ENCODE results near the gene PRKAG1. TPM values are rescaled to one million over a fixed set of nuclear protein-coding genes. Genes with fewer than 3 reads are reported as not detected.

Gene PRKAG1
- total RNA-seq, 2 experiments from 2014 or later = 57.9 to 60.9 TPM

DNA sequence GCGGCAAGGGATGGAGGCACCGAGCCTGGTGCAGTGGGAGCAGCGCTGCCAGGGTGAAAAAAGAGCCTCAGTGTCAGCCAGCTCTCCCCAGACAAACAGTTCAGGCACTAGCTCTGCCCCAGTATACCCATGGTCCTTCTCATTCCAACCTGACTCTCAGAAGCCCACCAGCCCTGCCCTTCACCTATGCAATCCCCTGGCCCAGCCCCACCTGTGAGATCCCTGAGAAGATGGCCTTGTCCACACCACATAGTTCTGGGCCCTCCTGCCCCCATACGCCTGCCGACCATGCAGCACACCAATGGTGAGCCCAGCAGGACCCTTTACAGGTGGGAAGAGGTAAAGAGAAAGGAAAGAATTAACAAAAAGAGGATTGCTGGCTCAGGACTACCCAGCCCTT is 35.5 kb upstream of the PRKAG1 start:
- Mint-ChIP-seq H3K36me3 (peaks cover 29% of the 10 kb centered on the region), H3K4me3 (no peak overlapping the region), H3K9me3 (no peaks in the 10 kb centered on the region), H3K27me3 (no peaks in the 10 kb centered on the region), H3K4me1 (peaks cover 40% of the 10 kb centered on the region), H3K27ac (no peak overlapping the region)
- DNase-seq = no peak

DNA sequence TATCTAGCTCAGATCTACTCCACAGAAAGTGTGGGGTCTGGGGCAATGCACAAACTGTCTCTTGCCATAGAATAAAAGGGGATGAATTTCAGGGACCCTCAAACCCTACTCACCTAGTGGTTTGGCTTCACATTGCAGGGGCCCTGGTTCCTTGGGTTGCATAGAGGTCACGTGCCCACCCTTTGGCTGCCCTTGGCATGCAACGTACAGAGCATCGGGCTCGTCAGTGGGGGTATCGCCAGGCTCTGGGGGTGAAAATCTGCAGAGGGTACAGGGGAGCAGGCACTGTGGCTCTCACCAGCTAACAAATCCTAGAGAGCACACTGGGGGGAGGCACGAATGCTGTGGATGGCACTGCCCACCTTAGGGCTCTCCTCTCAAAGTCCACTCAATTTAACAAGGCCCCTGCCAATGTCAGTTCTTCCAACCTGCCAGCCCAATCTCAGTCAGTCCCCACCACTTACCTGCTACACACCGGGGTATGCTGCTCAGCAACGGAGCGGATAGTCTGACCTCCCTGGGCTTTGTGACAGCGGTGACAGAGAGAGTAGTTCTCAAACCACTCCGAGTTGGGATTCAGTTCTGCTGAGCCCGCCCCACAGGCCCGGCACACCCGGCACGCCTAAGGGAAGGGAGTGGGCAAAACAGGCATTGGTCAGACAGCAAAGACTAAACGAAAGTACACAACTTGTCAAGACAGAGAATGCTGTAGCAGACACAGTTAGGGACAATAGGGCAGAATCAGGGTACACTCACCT is 34.1 kb upstream of the PRKAG1 start:
- no peak for DNase-seq
- H3K36me3 Mint-ChIP-seq = peaks cover 36% of the 10 kb centered on the region
- H3K27me3 Mint-ChIP-seq = no peaks in the 10 kb centered on the region
- H3K27ac Mint-ChIP-seq = no peak overlapping the region
- H3K4me3 Mint-ChIP-seq = no peak overlapping the region
- H3K9me3 Mint-ChIP-seq = no peaks in the 10 kb centered on the region
- peaks cover 32% of the 10 kb centered on the region for H3K4me1 Mint-ChIP-seq

DNA sequence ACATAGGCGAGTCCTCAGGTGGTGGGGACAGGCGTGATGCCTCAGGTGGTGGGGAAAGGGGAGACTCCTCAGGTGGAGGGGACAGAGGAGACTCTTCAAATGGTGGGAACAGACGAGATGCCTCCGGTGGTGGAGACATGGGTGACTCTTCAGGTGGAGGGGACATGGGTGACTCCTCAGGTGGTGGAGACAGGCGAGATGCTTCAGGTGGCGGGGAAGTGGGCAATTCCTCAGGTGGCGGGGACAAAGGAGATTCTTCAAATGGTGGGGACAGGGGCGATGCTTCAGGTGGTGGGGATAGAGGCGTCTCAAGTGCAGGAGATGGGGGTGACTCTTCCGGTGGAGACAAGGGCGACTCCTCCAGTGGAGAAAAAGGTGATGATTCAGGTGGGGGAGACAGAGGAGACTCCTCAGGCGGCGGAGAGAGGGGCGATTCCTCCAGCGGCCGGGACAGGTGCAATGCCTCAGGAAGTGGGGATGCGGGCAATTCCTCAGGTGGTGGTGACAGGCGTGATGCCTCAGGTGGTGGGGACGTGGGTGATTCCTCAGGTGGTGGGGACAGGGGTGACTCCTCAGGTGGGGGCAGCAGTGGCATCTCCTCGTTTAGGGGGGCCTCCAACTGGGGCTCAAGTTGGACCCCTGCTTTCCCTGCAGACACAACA is 33.3 kb upstream of the PRKAG1 start:
- Mint-ChIP-seq H3K4me1 (peaks cover 25% of the 10 kb centered on the region), H3K36me3 (peaks cover 37% of the 10 kb centered on the region), H3K9me3 (no peaks in the 10 kb centered on the region), H3K27me3 (no peaks in the 10 kb centered on the region), H3K27ac (no peak overlapping the region), H3K4me3 (no peak overlapping the region)
- DNase-seq = no peak

DNA sequence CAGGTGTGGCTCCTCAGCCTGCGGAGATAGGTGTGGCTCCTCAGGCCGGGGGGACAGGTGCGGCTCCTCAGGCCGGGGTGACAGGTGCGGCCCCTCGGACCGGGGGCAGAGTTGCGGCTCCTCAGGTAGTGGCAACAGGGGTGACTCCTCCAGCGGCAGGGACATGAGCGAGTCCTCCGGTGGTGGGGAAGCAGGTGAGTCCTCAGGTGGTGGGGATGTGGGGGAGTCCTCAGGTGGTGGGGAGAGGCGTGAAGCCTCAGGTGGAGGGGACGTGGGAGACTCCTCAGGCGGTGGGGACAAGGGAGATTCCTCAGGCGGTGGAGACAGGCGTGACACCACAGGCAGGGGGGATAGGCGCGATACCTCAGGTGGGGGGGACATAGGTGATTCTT is 32.8 kb upstream of the PRKAG1 start:
- H3K9me3 Mint-ChIP-seq = no peaks in the 10 kb centered on the region
- peaks cover 37% of the 10 kb centered on the region for H3K36me3 Mint-ChIP-seq
- no peak overlapping the region for H3K27ac Mint-ChIP-seq
- no peaks in the 10 kb centered on the region for H3K27me3 Mint-ChIP-seq
- H3K4me1 Mint-ChIP-seq = peaks cover 20% of the 10 kb centered on the region
- no peak overlapping the region for H3K4me3 Mint-ChIP-seq
- DNase-seq = no peak

DNA sequence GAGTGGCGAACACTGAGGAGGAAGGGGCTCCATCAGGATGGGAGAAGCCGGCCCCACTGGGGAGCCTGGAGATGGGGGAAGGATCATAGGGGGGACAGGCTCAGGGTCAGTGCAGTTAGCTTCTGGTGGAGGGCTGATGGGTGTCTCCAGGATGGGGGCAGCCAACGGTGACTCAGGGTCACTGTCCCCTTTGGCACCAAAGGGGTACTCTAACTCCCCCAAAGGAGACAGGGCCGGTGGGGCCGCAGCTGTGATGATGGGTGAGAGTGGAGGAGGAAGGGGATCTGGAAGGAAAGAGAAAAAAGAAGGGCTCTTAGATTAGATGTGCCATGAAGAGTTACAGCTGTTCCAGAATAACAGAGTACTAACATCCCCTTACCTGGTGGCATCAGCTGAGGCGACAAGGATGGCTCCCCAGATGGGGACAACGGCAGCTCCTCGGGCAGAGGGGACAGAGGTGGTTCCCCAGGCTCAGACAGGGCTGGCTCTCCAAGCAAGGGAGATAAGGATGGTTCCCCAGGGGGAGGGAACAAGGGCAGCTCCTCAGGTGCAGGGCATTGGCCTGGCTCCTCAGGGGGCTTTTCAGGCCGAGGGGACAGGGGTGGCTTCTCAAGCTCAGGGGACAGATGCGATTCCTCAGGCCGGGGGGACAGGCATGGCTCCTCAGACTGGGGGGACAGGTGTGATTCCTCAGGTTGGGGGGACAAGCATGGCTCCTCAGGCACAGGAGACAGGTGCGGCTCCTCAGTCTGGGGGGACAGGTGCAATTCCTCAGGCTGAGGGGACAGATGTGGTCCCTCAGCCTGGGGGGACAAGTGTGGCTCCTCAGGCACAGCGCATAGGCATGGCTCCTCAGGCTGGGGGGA is 32.2 kb upstream of the PRKAG1 start:
- Mint-ChIP-seq H3K27me3 (no peaks in the 10 kb centered on the region), H3K9me3 (no peaks in the 10 kb centered on the region), H3K36me3 (peaks cover 38% of the 10 kb centered on the region), H3K4me1 (peaks cover 13% of the 10 kb centered on the region), H3K27ac (no peak overlapping the region), H3K4me3 (no peak overlapping the region)
- DNase-seq = no peak

DNA sequence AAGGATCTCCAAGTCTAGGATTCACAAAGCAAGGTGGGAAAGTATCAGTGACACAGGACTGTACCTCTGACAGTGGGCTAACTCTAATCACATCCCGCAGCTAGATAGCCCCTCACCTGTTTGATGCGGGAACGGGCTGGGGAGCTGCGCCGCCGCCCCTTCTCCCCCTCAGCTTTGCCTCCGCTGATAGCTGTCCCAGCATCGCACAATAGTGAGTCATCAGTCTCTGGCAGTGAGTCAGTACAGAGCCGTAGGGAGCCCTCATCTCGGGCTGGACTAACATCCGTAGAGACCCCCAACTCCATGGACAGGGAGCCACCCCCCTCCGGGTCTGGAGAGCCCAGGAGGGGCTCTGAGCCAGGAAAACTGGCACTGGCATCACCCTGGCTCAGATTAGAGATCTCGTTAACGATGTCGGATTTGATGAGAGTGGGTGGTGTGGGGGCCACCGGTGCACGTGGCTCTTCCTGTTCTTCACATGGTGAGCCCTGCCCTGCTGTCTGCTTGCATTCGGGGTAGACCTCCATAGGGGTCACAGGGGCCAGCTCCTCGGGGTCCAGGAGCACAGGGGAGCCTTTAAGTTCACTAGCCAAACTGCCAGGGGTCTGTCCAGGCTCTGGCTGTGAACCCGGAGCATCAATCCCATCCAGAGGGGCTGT is 31.1 kb upstream of the PRKAG1 start:
- Mint-ChIP-seq H3K36me3 (peaks cover 39% of the 10 kb centered on the region), H3K4me1 (peaks cover 3% of the 10 kb centered on the region), H3K27ac (no peak overlapping the region), H3K9me3 (no peaks in the 10 kb centered on the region), H3K27me3 (no peaks in the 10 kb centered on the region), H3K4me3 (no peak overlapping the region)
- DNase-seq = no peak

DNA sequence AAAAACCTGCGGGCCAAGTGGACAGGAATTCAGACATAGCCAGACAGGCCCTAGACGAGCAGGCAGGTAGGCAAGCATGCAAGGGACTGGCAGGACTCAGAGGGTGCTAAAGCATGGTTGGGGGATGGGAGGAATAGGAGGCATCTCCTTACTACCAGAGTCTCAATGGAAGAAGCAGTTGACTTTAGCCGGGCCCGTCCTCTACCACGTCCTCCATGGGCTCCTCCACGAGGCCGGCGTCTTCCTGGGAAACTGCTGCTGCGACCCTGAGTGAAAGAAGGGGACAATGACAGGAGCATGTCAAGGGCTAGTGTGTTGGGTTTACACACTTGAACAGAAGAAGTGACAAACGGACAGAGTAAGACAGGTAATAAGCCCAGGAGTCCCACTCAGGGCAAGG is 30.4 kb upstream of the PRKAG1 start:
- H3K4me3 Mint-ChIP-seq = no peak overlapping the region
- H3K9me3 Mint-ChIP-seq = no peaks in the 10 kb centered on the region
- peaks cover 44% of the 10 kb centered on the region for H3K36me3 Mint-ChIP-seq
- H3K27me3 Mint-ChIP-seq = no peaks in the 10 kb centered on the region
- peaks cover 5% of the 10 kb centered on the region for H3K4me1 Mint-ChIP-seq
- DNase-seq = no peak
- no peak overlapping the region for H3K27ac Mint-ChIP-seq

DNA sequence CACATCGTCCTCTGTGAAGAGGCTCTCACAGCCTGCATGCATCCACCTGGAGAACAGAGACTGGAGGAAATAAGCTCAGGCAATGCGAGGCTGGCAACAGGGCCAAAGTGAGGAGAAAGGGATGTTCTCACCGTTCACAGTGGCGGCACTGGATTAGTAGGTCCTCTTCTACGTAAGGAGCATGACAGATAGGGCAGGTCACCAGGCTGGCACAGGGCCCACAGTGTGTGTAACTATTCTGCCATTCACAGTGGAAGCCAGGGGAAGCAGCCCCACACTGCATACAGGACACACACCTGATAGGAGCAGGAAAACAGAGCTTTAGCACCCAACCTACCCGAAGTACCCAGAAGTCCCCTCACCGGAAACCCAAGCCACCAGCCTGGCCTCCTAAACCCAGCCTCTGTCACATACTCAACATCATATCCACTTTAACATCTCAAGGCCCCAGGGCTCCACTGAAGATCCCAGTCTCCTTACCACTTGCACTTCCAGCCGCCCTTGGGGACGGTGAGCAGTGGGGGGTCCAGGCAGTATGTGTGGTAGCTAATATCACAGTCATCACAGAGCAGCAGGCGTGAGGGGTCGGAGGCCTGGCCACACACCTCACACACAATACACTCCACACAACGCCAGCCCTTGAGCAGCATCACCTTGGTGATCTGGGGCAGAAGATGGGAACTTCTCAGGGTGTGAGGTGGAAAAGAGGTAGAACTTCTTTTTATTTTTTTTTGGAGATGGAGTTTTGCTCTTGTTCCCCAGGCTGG is 27.7 kb upstream of the PRKAG1 start:
- Mint-ChIP-seq H3K9me3 (no peaks in the 10 kb centered on the region), H3K27me3 (no peaks in the 10 kb centered on the region), H3K36me3 (peaks cover 35% of the 10 kb centered on the region), H3K4me3 (no peak overlapping the region), H3K4me1 (peaks cover 7% of the 10 kb centered on the region), H3K27ac (peak overlapping the region; percentile 16)
- no peak for DNase-seq

DNA sequence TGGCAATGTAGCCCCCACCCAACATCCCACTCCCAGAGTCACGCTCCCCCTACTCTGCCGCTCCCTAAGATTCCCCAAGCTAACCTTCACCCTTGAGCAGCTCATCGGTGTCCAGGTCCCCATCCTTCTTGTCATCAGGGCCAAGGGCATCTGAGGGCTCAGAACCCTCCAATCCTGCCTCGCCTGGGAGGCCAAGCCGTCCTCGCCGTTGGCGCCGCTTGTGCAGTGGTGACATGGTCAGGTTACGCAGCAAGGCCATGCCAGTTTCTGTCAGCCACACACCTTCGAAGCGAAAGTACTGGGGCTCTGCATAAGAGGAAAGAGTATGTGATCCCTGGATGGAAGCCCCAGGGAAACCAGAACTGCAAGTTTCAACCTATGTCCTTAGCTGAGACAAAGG is 26.1 kb upstream of the PRKAG1 start:
- Mint-ChIP-seq H3K9me3 (no peaks in the 10 kb centered on the region), H3K27ac (no peak overlapping the region), H3K27me3 (no peaks in the 10 kb centered on the region), H3K4me1 (peaks cover 6% of the 10 kb centered on the region), H3K36me3 (peaks cover 32% of the 10 kb centered on the region), H3K4me3 (no peak overlapping the region)
- DNase-seq = no peak

DNA sequence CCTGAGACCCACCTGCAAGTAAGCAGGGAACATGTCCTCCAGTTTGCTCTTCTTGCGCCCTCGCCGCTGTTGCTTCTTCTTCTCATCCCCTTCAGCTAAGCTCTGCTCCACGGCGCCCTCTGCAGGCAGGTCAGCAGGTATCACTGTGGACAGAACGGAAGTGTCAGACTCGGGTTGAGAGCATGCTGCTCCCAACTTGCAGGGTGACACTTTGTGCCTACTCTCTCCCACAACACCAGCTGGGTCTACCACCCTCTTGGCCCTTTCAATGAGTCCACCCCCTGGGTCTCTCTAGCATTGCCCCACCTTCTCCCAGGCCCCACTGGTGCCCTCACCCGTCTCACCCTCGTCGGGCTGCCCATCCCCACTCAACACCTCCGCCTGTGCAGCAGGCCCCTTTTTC is 25.3 kb upstream of the PRKAG1 start:
- Mint-ChIP-seq H3K27ac (no peak overlapping the region), H3K4me3 (no peak overlapping the region), H3K4me1 (peaks cover 6% of the 10 kb centered on the region), H3K36me3 (peaks cover 29% of the 10 kb centered on the region), H3K27me3 (no peaks in the 10 kb centered on the region), H3K9me3 (no peaks in the 10 kb centered on the region)
- DNase-seq = peak; percentile 78

DNA sequence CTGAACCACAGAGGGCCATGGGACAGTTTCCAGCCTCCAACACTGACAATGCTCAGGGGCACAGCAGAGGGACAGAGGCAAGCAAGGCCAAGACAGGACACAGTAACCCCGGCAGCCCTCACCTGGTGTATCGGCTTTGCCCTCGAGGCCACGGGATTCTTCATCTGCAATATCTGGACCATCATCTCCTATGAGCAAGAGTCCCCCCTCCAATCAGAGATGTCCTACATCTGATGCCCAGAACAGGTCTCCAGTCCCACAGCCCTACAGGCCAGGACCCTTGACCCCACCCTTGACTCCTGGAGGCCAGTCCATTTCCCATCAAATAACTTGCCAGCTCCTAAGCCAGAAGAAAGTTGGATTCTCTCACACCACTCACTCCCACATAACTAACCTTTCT is 24.7 kb upstream of the PRKAG1 start:
- H3K27ac Mint-ChIP-seq = no peak overlapping the region
- DNase-seq = no peak
- peaks cover 6% of the 10 kb centered on the region for H3K4me1 Mint-ChIP-seq
- H3K36me3 Mint-ChIP-seq = peaks cover 28% of the 10 kb centered on the region
- no peak overlapping the region for H3K4me3 Mint-ChIP-seq
- H3K9me3 Mint-ChIP-seq = no peaks in the 10 kb centered on the region
- H3K27me3 Mint-ChIP-seq = no peaks in the 10 kb centered on the region

DNA sequence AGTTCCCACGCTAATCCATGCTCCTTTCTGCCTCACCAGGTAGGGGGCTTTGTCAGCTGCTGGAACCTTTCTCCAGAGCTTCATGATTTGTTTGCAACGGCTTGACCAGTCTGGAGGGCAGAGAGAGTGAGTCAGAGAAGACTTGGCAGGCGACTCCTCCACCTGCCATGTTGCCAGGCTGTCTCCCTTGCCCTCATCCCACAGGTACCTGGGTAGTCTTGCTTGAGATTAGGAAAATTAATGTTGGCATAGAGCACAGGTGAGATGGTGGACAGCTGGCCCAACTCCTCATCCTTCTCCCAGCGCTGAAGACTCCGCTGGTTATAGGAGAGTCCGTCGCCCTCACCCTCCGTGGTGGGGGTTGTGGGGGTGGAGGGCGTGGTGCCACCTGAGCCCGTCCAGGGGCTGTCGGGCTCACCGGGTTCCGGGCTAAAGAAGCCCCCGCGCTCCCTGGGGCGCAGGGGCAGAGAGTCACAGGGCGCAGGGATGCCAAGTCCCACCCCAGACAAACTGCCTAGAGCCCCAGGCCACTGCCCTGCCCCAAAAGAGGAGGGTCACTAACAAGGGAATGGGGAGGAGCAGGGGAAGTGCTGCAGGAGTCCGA is 23.4 kb upstream of the PRKAG1 start:
- Mint-ChIP-seq H3K36me3 (peaks cover 25% of the 10 kb centered on the region), H3K27me3 (no peaks in the 10 kb centered on the region)

DNA sequence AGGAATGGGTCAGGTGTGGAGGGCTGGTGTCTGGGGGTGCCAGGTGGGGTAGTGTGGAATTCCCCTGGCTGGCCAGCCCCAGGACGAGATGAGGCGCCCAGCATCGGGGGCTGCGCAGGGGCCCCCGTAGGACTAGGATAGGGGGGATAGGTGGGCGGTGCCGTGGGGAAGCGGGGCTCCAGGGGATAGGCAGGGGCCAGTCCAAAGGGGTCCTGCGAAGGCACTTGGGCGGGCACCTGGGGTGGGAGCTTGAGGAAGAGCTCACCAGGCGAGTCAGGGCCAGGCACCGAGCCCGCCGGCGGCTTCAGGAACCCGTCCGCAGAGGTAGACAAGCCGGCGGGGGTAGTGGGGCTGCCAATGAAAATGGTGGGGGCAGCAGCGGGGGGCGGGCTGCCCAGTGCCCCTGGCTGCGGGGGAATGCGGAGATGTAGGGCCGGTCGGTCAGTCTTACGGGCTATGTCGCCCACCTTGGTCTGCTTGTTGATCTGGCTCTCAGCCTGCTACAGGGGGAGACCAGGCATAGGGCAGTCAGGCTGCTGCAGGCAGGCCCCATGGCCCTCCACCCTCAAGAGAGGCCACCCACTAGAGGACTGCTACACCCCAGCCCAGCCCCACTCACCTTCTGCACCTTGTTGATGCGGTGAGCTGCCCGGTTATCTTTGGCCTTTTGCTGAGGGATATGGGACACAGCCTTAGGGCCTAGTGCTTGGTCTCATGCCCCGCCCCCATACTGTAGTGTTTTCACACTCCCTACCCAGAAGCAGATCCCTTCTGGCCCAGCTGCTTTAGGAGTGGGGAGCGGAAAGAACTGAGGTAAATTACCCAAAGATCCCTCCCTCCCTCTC is 22.7 kb upstream of the PRKAG1 start:
- Mint-ChIP-seq H3K4me3 (no peak overlapping the region), H3K27me3 (no peaks in the 10 kb centered on the region), H3K27ac (no peak overlapping the region), H3K36me3 (peaks cover 24% of the 10 kb centered on the region), H3K4me1 (peaks cover 6% of the 10 kb centered on the region), H3K9me3 (no peaks in the 10 kb centered on the region)
- DNase-seq = no peak

More for the DNA sequence above, 23.4 kb upstream of the PRKAG1 start:
- peaks cover 6% of the 10 kb centered on the region for H3K4me1 Mint-ChIP-seq
- no peak overlapping the region for H3K4me3 Mint-ChIP-seq
- no peak for DNase-seq
- no peaks in the 10 kb centered on the region for H3K9me3 Mint-ChIP-seq
- peak overlapping the region; percentile 16 for H3K27ac Mint-ChIP-seq

Data from activated naive CD8-positive, alpha-beta T cell treated with anti-CD3 and anti-CD28 coated beads for 36 hours (primary cell).